Stimulated activated naive CD4-positive, alpha-beta T cell treated with Interleukin-2 at 50 U/mL for 16 hours (primary cell): ENCODE data around the gene TMEM208.
A peak's percentile ranks its signal among the peaks of the same experiment; 100 is the strongest.

Experiments used
- DNase-seq: peaks from one replicate; lab custom pipeline; 2025; lab: John Stamatoyannopoulos, UW

TMEM208 gene

DNA sequence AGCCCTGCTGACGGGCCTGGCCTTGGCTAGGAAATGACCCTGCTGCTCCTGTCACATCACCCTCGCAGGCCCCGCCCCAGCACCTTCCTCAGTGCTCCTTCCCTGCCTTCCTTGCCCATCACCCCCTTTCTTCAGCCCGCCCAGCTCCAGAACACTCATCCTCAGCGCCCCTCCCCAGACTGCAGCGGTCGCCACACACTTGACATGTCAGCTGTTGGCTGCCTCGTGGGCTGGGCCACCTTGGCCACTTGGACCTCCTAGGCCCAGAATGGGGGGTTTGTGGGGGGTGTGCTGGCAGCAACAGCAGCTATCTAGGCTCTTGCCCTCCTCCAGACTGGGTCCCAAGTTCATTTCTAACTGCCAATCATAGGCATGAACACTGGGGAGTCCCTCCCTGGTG lies 17.4 kb upstream of the TMEM208 start:
- DNase-seq, result no peak

DNA sequence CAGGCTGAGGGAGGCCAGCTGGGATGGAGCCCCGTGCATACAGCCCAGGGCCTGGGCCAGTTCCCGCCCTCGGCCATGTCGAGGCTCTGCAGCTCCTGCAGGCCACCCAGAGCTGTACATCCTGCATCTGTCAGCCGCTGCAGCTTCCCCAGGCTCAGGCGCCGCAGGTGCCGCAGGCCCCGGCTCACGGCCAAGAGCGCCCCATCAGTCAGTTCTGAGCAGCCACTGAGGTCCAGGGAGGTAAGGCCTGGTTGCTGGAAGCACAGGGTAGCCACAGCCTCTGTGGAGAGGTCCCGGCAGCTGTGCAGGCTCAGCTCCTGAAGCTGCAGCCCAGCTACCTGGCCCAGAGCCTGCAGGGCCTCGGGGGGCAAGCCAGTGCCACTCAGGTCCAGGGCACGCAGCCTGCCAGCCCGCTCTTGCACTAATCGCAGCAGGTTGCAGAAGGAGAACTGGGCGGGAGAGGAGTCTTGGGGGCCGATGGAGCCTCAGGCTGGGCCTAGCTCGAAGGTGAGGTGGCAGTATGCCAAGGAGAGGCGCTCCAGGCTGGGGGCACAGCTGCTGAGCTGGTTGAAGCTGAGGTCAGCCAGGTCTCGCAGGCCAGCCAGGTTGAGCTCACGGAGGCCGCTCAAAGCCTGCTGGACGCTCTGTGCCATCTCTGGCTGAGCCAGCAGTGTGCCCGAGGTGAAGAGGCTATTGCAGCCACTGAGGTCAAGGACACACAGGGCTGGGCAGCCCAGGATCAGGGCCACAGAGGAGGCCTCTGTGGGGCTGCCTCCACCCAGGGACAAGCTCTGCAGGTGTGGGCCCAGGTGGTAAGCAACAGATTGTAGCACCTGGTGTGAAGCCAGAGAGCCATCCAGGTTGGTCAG lies 16.6 kb upstream of the TMEM208 start:
- DNase-seq, result no peak

DNA sequence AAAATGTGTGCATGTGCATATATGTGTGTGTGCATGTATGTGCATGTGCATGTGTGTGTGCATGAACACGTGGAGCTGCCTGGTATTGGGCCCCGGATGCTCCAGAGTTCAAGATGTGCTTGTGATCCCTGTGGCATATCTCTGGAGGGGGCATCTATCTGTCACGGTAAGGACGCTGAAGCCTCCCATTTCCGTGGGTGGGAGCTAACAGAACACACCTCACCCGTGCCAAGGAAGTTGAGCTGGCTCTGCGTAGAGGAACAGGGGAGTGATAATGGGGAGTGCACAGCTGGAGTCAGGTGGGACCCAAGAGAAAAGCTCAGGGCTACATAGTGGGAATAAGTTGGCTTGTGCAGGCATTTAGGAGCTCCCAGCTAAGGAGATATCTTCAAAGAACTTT lies 15.3 kb upstream of the TMEM208 start:
- no peak for DNase-seq

DNA sequence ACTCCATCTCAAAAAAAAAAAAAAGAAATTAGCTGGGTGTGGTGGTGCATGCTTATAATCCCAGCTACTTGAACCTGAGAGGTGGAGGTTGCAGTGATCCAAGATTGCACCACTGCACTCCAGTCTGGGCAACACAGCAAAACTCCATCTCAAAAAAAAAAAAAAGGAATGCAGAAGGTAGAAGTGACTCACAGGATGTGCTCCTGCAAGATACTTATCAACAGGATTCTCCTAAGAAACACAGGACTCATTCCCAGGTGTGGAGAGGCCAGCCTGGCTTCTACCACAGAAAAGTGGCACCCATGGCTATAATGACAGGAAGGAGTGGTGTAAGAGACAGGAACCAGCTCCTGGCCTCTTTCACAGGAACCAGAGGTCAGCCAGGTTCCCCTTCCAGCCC lies 14.2 kb upstream of the TMEM208 start:
- no peak for DNase-seq

GRCh38 chr16:67213197-67214019 lies 13.5 kb upstream of the TMEM208 start:
- DNase-seq, result no peak

DNA sequence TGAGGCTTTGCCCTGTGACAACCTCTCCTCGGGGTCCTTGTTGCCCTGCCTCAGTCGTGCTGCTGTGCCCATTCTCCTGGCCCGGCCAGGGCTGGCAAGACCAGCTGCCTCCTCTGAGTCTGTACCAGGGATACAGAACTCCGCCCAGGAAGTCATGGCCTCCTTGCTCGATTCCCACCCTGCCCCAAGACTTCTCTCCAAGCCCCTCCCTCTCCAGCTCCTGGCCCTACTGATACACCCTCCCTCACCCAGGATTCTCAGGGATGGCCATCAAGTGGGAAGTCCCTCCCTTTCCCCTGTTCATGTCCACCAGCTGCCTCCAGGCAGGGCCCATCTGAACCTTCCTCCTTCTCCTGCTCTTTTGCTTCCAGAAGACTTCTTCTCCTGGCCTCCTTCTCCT lies 11.2 kb upstream of the TMEM208 start:
- DNase-seq, result no peak

GRCh38 chr16:67216612-67217490 lies 10.1 kb upstream of the TMEM208 start:
- no peak for DNase-seq

GRCh38 chr16:67223992-67224391 lies 2.9 kb upstream of the TMEM208 start:
- no peak for DNase-seq

GRCh38 chr16:67226295-67226803 lies 581 bp upstream of the TMEM208 start:
- DNase-seq, result no peak

- no peak for DNase-seq
These were observed 614 bp downstream of the TMEM208 start for GRCh38 chr16:67227567-67227921.

- no peak for DNase-seq
These were observed 1.3 kb downstream of the TMEM208 start for GRCh38 chr16:67228034-67228785.

- no peak for DNase-seq
These were observed 2.0 kb downstream of the TMEM208 start for GRCh38 chr16:67228905-67229304.

DNA sequence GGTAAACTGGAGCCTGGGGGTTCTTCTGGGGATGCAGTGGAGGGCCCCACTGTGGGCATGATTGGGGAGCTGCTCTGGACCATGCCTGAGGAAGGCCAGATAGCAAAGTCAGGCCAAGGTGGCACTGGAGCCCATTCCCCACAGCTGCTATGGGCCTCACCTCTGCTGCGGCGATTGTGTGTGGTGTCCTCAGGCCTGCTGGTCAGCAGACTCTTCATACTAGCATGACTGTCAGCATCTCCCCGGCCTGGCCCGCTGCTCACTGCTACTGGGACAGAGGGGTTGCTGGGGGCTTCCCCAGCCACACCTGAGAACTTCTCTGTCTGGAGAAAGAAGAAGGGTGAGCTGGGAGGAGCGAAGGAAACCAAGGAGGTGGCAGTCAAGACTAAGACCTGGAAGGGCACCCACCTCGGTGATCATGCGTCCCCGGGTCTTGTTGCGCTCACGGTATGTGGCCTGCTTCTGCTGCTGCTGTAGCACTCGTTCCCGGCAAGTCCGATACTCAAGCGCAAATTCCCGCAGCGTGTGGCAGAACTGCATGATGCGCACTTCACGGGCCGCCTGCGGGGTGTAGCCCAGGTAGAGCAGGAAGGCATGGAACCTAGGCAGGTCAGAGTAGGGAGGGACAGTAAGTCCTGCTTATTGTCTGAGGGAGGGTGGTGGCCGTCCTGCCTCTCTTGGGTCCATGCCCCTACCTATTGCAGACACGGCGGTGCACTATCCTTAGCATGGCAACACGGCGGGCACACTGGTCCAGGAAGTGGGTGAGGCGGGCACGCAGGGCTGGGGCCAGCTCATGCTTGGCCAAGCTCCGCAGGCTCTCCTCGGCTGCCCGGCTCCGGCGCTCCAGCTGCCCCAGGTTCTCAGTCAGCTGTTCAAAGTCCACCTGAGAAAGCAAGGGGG lies 3.2 kb downstream of the TMEM208 start:
- DNase-seq, result no peak

DNA sequence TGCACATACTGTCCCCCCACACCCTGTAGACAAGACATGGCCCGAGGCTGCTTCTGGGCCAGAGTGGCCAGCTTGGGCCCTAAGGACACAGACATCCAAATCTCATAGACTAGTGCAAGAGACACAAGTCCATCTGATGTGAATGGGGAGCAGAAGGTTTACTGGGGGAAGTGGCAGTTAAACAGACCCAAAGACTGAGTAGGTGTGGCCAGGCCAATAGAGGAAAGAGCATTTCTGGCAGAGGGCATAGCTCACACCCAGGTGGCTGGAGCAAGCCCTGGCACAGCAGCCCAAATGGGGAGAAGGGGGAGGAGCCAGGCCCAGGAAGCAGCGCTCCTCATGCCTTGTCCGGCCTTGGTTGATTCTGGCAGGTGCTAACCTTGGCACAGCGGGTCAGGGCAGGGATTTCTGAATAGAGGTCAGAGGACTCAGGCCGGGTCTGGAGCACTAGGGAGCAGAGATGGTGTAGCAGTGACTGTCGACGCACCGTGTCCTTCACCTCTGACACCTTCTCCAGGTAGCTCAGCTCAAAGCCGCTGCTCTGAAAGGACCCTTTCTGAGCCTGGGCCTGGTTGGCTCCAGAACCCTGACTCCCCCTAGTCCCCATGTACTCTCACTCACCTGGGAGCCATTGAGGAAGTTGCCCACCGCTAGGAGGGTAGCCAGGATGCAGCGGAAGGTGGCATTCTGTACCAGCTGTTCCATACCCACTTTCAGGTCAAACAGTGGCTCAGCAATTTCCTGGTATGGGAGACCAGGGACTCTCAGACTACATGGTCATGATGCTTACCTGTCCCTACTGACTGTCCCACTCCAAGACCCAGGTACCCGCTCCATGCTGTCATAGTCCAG lies 4.1 kb downstream of the TMEM208 start:
- no peak for DNase-seq

DNA sequence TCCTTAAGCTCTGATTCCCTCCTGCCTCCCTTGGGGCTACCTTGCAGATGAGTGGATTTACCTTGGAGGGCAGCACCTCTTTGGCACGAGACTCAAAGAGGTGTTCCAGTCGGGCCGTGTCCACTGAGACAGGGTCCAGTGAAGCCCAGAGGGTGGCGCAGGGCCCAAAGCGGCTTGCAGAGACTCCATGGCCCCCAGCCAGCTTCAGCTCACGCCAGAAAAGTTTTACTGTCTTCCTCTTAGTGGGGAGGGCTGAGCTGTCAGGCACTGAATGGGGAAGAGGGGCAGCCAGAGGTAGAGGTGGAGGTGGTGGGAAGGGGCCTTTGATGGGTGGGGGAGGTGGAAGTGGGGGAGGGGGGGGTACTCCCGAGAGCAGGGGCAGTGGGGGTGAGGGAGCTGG lies 6.7 kb downstream of the TMEM208 start:
- no peak for DNase-seq

DNA sequence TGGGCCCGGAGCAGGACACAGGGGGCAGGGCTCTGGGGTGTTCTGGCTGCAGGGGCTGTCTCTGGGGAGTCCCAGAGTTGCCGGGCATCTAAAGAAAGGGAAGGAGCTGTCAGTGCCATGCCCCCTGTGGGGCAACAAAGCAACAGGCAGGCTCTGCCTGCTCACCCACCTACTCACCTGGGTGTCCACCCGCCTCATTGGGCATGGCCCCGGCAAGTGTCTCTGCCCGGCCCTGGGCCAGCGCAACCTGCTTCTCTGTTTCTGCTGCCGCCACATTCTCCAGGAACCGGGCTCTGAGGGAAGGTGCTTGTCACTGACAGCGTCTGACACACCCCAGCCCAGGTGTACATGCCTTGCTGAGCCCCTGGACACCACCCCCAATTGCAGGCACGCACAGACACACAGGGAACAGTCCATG lies 7.3 kb downstream of the TMEM208 start:
- no peak for DNase-seq

- peak; percentile 71 for DNase-seq
These were observed 9.1 kb downstream of the TMEM208 start for GRCh38 chr16:67235816-67236562.

DNA sequence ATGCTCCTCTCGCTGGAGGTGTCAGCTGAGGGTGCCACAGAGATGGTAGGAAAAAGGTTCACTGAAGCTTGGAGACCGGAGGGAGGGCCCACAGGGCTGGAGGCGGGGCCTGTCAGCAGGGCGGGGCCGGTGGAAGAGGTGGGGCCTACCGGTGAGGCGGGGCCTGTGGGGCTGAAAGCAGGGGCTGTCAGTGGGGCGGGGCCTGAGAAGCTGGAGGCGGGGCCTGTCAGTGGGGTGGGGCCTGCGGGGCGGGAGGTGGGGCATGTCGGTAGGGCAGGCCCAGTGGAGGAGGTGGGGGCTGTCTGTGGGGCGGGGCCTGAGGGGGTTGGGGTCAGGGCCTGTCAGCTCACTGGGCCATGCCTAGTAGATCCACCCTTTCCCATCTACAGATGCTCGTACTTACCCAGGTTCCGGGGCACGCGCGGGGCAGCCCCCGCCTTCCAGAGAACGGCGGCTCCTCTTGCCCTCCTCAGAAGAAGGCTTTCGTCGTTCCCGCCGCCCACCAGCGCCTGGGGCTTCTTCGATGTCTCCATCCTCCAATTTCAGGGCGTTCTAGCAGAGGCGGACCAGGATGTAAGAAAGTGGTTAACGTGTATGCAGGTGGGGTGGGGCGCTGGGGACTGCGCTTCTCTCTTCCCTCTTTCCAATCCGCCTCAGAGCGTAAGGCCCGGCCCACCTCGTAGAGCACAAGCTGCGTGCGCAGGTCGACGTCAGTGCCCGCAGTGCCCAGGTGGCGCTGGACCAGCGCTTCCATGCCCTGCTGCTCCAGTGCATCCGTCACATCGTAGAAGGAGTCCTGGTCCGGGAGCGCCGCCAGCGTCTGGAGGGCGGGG lies 9.8 kb downstream of the TMEM208 start:
- peak; percentile 71 for DNase-seq
